ENCODE results near the gene ZNF689. TPM values are rescaled to one million over a fixed set of nuclear protein-coding genes. Genes with fewer than 3 reads are reported as not detected.

The ZNF689 gene
- total and polyA plus RNA-seq, 2 of the 13 experiments (the other 11 are each of a cell fraction or from before 2014, with no cell fraction given), result 9.7 to 19.5 TPM

DNA sequence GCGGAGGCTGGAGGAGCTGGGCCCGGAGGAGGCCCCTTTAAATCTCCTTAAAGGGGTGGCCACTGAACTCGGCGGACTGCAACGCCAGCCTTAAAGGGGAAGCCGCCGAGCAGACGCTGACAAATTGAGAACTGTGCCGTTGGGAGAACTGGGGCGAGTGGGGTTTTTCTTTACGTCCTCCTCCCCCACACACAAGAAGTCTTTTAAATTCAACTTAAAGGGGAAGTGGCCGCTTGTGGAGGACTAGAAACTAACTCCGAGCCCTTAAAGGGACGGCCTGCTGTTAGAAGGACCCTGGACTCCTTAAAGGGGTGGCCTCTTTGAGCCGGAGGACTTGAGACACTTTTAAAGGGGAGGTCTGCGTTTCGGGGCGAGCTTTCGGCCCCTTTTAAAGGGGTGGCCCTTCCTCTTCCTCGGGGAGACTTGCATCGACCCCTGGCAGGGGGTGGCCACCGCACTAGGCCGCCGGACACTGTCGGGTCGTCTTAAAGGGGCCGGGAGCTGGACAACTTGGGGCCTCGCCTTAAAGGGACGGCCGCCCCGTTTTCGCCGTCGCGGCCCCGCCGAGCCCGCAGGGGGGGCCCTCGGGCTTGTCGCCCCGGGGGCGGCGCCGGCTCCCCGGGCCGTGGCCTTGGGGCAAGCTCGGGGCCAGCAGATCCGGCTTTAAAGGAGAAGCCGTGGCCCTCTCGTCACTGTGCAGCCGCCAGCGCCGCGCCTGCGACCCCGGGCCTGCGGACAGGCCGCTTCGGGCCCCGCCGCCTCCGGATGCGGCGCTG lies 48.7 kb upstream of the ZNF689 start (continued):
- TF ChIP-seq, protein P1, sequence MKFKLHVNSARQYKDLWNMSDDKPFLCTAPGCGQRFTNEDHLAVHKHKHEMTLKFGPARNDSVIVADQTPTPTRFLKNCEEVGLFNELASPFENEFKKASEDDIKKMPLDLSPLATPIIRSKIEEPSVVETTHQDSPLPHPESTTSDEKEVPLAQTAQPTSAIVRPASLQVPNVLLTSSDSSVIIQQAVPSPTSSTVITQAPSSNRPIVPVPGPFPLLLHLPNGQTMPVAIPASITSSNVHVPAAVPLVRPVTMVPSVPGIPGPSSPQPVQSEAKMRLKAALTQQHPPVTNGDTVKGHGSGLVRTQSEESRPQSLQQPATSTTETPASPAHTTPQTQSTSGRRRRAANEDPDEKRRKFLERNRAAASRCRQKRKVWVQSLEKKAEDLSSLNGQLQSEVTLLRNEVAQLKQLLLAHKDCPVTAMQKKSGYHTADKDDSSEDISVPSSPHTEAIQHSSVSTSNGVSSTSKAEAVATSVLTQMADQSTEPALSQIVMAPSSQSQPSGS (CRISPR knock-in tag; IDR thresholded peaks at IDR 0.05), result 0 out of 2 replicates have a peak, but pooled peaks have one; percentile 11
- TF ChIP-seq NFIC (IDR thresholded peaks at IDR 0.05; ENCODE audit: low read length) (no peak), ZNF562 (CRISPR knock-in tag; IDR thresholded peaks at IDR 0.05; ENCODE audit: borderline replicate concordance) (no peak), RAD51 (IDR thresholded peaks at IDR 0.05; ENCODE audit: borderline replicate concordance) (no peak), SMARCC2 (IDR thresholded peaks at IDR 0.05) (no peak), MIER2 (CRISPR knock-in tag; IDR thresholded peaks at IDR 0.05) (no peak), ZC3H13 (CRISPR knock-in tag; IDR thresholded peaks at IDR 0.05) (peak; percentile 31; the same call in 1 of the 2 replicates), ELF1 (CRISPR knock-in tag; IDR thresholded peaks at IDR 0.05) (no peak; the same call in 1 of the 2 replicates), AGO1 (IDR thresholded peaks at IDR 0.05; ENCODE audit: low read depth, low read length, poor library complexity, severe bottlenecking) (no peak), IRX3 (CRISPR knock-in tag; IDR thresholded peaks at IDR 0.05; ENCODE audit: borderline replicate concordance, low read depth) (no peak), HDAC1 (CRISPR knock-in tag; IDR thresholded peaks at IDR 0.05) (peak; percentile 50), RELA (CRISPR knock-in tag; IDR thresholded peaks at IDR 0.05) (no peak)
- TF ChIP-seq, protein P2, sequence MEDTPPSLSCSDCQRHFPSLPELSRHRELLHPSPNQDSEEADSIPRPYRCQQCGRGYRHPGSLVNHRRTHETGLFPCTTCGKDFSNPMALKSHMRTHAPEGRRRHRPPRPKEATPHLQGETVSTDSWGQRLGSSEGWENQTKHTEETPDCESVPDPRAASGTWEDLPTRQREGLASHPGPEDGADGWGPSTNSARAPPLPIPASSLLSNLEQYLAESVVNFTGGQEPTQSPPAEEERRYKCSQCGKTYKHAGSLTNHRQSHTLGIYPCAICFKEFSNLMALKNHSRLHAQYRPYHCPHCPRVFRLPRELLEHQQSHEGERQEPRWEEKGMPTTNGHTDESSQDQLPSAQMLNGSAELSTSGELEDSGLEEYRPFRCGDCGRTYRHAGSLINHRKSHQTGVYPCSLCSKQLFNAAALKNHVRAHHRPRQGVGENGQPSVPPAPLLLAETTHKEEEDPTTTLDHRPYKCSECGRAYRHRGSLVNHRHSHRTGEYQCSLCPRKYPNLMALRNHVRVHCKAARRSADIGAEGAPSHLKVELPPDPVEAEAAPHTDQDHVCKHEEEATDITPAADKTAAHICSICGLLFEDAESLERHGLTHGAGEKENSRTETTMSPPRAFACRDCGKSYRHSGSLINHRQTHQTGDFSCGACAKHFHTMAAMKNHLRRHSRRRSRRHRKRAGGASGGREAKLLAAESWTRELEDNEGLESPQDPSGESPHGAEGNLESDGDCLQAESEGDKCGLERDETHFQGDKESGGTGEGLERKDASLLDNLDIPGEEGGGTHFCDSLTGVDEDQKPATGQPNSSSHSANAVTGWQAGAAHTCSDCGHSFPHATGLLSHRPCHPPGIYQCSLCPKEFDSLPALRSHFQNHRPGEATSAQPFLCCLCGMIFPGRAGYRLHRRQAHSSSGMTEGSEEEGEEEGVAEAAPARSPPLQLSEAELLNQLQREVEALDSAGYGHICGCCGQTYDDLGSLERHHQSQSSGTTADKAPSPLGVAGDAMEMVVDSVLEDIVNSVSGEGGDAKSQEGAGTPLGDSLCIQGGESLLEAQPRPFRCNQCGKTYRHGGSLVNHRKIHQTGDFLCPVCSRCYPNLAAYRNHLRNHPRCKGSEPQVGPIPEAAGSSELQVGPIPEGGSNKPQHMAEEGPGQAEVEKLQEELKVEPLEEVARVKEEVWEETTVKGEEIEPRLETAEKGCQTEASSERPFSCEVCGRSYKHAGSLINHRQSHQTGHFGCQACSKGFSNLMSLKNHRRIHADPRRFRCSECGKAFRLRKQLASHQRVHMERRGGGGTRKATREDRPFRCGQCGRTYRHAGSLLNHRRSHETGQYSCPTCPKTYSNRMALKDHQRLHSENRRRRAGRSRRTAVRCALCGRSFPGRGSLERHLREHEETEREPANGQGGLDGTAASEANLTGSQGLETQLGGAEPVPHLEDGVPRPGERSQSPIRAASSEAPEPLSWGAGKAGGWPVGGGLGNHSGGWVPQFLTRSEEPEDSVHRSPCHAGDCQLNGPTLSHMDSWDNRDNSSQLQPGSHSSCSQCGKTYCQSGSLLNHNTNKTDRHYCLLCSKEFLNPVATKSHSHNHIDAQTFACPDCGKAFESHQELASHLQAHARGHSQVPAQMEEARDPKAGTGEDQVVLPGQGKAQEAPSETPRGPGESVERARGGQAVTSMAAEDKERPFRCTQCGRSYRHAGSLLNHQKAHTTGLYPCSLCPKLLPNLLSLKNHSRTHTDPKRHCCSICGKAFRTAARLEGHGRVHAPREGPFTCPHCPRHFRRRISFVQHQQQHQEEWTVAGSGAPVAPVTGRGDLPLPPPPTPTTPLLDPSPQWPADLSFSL (CRISPR knock-in tag; IDR thresholded peaks at IDR 0.05), result no peak
- TF ChIP-seq, protein P3, sequence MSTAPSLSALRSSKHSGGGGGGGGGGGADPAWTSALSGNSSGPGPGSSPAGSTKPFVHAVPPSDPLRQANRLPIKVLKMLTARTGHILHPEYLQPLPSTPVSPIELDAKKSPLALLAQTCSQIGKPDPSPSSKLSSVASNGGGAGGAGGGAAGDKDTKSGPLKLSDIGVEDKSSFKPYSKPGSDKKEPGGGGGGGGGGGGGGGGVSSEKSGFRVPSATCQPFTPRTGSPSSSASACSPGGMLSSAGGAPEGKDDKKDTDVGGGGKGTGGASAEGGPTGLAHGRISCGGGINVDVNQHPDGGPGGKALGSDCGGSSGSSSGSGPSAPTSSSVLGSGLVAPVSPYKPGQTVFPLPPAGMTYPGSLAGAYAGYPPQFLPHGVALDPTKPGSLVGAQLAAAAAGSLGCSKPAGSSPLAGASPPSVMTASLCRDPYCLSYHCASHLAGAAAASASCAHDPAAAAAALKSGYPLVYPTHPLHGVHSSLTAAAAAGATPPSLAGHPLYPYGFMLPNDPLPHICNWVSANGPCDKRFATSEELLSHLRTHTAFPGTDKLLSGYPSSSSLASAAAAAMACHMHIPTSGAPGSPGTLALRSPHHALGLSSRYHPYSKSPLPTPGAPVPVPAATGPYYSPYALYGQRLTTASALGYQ (CRISPR knock-in tag; IDR thresholded peaks at IDR 0.05), result no peak; the same call in 1 of the 2 replicates
- TF ChIP-seq, protein P4, sequence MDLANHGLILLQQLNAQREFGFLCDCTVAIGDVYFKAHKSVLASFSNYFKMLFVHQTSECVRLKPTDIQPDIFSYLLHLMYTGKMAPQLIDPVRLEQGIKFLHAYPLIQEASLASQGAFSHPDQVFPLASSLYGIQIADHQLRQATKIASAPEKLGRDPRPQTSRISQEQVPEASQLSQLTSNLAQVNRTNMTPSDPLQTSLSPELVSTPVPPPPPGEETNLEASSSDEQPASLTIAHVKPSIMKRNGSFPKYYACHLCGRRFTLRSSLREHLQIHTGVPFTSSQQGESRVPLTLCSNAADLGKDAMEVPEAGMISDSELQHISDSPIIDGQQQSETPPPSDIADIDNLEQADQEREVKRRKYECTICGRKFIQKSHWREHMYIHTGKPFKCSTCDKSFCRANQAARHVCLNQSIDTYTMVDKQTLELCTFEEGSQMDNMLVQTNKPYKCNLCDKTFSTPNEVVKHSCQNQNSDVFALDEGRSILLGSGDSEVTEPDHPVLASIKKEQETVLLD (CRISPR knock-in tag; IDR thresholded peaks at IDR 0.05; ENCODE audit: low read depth), result peak; percentile 72
- TF ChIP-seq, protein P5, sequence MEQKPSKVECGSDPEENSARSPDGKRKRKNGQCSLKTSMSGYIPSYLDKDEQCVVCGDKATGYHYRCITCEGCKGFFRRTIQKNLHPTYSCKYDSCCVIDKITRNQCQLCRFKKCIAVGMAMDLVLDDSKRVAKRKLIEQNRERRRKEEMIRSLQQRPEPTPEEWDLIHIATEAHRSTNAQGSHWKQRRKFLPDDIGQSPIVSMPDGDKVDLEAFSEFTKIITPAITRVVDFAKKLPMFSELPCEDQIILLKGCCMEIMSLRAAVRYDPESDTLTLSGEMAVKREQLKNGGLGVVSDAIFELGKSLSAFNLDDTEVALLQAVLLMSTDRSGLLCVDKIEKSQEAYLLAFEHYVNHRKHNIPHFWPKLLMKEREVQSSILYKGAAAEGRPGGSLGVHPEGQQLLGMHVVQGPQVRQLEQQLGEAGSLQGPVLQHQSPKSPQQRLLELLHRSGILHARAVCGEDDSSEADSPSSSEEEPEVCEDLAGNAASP (CRISPR knock-in tag; IDR thresholded peaks at IDR 0.05; ENCODE audit: borderline replicate concordance), result no peak; the same call in 1 of the 2 replicates

All from HepG2 (cell line).